Osteoblast (primary cell): ENCODE measurements around the gene RELCH. TPM values are rescaled to one million over a fixed set of nuclear protein-coding genes. Genes with fewer than 3 reads are reported as not detected.
"Not testable (repeated sequence)": the region's sequence is repeated elsewhere in the genome, so short reads cannot be mapped to it uniquely, and the experiment has no call there.

ENCODE experiments used
- DNase-seq: peaks from one replicate; pipeline ENCODE4 v3.0.0; 2011; ENCODE audit warnings: low spot score, mixed read lengths; ENCODE audit not compliant: insufficient read length; ENCODE audit errors: missing footprints
- H2AFZ ChIP-seq: 2 replicates; pipeline ENCODE4 v1.6.0; 2011; ENCODE audit warnings: mild to moderate bottlenecking, low read length
- H3K27ac ChIP-seq: 2 replicates; pipeline ENCODE4 v1.5.1; 2011; ENCODE audit warnings: mild to moderate bottlenecking, low read depth, low read length, moderate library complexity
- H3K27me3 ChIP-seq: 2 replicates; pipeline ENCODE4 v1.6.0; 2012; ENCODE audit warnings: mild to moderate bottlenecking, control low read depth, inconsistent platforms, low read length, moderate library complexity; ENCODE audit not compliant: insufficient read depth
- H3K36me3 ChIP-seq: 2 replicates; pipeline ENCODE4 v1.5.1; 2011; ENCODE audit warnings: mild to moderate bottlenecking, low read length, control low read depth, moderate library complexity; ENCODE audit not compliant: insufficient read depth
- H3K4me1 ChIP-seq: 2 replicates; pipeline ENCODE4 v1.5.1; 2011; ENCODE audit warnings: mild to moderate bottlenecking, low read length, control low read depth, moderate library complexity; ENCODE audit not compliant: insufficient read depth
- H3K4me2 ChIP-seq: 2 replicates; pipeline ENCODE4 v1.6.0; 2011; ENCODE audit warnings: mild to moderate bottlenecking, low read length; ENCODE audit not compliant: insufficient read depth
- H3K4me3 ChIP-seq: fragments of 200-600 bp; sonication (generic); 3 replicates; pipeline ENCODE4 v1.5.1; 2012; ENCODE audit warnings: mild to moderate bottlenecking, low read length, inconsistent platforms; ENCODE audit not compliant: insufficient read depth
- H3K79me2 ChIP-seq: 2 replicates; pipeline ENCODE4 v1.6.0; 2012; ENCODE audit warnings: mild to moderate bottlenecking, low read length, control low read depth, inconsistent platforms; ENCODE audit not compliant: insufficient read depth
- H3K9me3 ChIP-seq: 2 replicates; pipeline ENCODE4 v1.5.1; 2011; ENCODE audit warnings: low read depth, low read length, control low read depth
- H4K20me1 ChIP-seq: 2 replicates; pipeline ENCODE4 v1.6.0; 2012; ENCODE audit warnings: mild to moderate bottlenecking, low read length, control low read depth; ENCODE audit not compliant: insufficient read depth
- total RNA-seq: library from RNA; depleted of rRNA; stranded (reverse); fragments of >200 nt; gene quantifications from 2 replicates; pipeline ENCODE4 v1.2.3, GENCODE V29; 2012
- TF ChIP-seq, protein P1 (sequence below): IDR thresholded peaks from 2 replicates; pipeline ENCODE4 v1.5.1; 2011; ENCODE audit warnings: mild to moderate bottlenecking, low read depth, low read length, moderate library complexity; ENCODE audit errors: extremely low read depth

The RELCH gene
- total RNA-seq, 1 donor: 34.0 TPM

DNA sequence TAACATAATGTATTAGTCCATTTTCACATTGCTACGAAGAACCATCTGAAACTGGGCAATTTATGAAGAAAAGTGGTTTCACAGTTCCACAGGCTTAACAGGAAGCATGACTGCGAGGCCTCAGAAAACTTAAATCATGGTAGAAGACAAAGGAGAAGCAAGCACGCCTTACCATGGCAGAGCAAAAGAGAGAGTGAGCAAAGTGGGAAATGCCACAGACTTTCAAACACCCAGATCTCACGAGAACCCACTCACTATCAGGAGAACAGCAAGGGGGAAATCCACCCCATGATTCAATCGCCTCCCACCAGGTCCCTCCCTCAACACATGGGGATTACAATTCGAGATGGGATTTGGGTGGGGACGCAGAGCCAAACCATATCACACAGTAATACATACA, 22.7 kb upstream of the RELCH start:
- H3K4me1 ChIP-seq: no peaks in the 10 kb centered on the region
- H4K20me1 ChIP-seq: no peaks in the 10 kb centered on the region
- H2AFZ ChIP-seq: no peak overlapping the region
- H3K9me3 ChIP-seq: no peaks in the 10 kb centered on the region
- no peaks in the 10 kb centered on the region for H3K27me3 ChIP-seq
- no peak overlapping the region for H3K4me2 ChIP-seq
- TF ChIP-seq, protein P1, sequence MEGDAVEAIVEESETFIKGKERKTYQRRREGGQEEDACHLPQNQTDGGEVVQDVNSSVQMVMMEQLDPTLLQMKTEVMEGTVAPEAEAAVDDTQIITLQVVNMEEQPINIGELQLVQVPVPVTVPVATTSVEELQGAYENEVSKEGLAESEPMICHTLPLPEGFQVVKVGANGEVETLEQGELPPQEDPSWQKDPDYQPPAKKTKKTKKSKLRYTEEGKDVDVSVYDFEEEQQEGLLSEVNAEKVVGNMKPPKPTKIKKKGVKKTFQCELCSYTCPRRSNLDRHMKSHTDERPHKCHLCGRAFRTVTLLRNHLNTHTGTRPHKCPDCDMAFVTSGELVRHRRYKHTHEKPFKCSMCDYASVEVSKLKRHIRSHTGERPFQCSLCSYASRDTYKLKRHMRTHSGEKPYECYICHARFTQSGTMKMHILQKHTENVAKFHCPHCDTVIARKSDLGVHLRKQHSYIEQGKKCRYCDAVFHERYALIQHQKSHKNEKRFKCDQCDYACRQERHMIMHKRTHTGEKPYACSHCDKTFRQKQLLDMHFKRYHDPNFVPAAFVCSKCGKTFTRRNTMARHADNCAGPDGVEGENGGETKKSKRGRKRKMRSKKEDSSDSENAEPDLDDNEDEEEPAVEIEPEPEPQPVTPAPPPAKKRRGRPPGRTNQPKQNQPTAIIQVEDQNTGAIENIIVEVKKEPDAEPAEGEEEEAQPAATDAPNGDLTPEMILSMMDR: no peak
- H3K27ac ChIP-seq: no peak overlapping the region
- H3K4me3 ChIP-seq: no peak overlapping the region
- H3K79me2 ChIP-seq: no peaks in the 10 kb centered on the region
- no peak for DNase-seq
- H3K36me3 ChIP-seq: no peaks in the 10 kb centered on the region

DNA sequence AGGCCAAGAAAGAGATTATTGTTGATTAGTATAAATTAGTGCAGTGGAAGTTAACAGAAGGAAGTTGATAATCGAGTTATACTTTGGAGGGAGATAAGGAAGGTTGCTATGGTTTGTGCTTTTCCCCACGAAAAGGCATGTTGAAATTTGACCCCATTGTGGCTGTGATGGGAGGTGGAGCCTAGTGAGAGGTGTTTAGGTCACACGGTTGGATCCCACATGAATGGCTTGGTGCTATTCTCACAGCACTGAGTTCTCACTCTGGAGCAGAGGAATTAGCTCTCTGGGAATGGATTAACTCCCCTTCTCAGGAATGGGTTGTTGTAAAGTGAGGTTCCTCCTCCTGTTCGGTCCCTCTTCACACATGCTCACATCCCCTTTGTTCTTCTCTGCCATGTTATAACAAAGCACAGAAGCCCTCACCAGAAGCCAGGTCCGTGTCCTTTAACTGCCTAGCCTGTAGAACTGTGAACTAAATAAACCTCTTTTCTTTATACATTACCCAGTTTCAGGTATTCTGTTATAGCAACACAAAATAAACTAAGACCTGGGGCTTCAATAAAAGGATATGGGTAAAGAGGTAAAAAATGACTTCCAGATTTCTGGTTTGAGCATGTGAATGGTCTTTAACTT, 22.1 kb upstream of the RELCH start:
- no peaks in the 10 kb centered on the region for H3K27me3 ChIP-seq
- H3K9me3 ChIP-seq: no peaks in the 10 kb centered on the region
- DNase-seq: no peak
- H3K4me2 ChIP-seq: no peak overlapping the region
- H3K4me1 ChIP-seq: no peaks in the 10 kb centered on the region
- no peak overlapping the region for H3K27ac ChIP-seq
- no peak overlapping the region for H2AFZ ChIP-seq
- H3K79me2 ChIP-seq: no peaks in the 10 kb centered on the region
- no peaks in the 10 kb centered on the region for H3K36me3 ChIP-seq
- TF ChIP-seq, protein P1: no peak
- H3K4me3 ChIP-seq: no peak overlapping the region
- H4K20me1 ChIP-seq: no peaks in the 10 kb centered on the region

DNA sequence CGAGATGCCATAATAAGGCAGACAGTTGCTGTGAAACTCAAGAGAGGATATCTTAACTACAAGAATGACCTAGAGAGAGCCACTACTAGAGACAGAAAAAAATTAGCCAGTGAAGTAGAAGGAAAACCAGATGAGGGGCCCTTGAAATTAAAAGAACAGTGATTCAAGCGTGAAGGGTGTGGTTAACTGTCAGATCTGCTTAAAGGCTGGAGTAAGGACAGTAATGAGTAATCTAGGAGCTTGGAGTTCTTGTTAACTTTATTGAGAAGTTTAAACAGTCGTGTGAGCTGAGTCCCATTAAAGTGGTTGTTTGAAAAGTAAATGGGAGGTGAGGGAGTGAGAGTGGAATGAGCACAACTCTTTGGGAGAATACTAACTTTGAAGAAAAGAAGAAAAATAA, 21.5 kb upstream of the RELCH start:
- Histone ChIP-seq H3K9me3 (no peaks in the 10 kb centered on the region), H2AFZ (no peak overlapping the region), H3K4me3 (no peak overlapping the region), H3K36me3 (no peaks in the 10 kb centered on the region), H4K20me1 (no peaks in the 10 kb centered on the region), H3K27me3 (no peaks in the 10 kb centered on the region), H3K79me2 (no peaks in the 10 kb centered on the region), H3K4me1 (no peaks in the 10 kb centered on the region), H3K27ac (no peak overlapping the region), H3K4me2 (no peak overlapping the region)
- DNase-seq: peak; percentile 13
- TF ChIP-seq, protein P1: no peak

DNA sequence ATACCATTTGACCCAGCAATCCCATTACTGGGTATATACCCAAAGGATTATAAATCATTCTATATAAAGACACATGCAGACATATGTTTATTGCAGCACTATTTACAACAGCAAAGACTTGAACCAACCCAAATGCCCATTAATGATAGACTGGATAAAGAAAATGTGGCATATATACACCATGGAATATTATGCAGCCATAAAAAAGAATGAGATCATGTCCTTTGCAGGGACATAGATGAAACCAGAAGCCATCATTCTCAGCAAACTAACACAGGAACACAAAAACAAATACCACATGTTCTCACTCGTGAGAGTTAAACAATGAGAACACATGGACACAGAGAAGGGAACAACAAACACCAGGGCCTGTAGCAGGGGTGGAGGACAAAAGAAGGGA, 20.5 kb upstream of the RELCH start:
- not testable (repeated sequence) for H3K4me3 ChIP-seq, H3K36me3 ChIP-seq, H3K9me3 ChIP-seq, H3K79me2 ChIP-seq, H2AFZ ChIP-seq, H3K27me3 ChIP-seq, DNase-seq, H3K4me2 ChIP-seq, H3K27ac ChIP-seq, H4K20me1 ChIP-seq, H3K4me1 ChIP-seq
